Mucosa of descending colon (tissue), 3 donors: ENCODE results near the gene CMAS. TPM values are rescaled to one million over a fixed set of nuclear protein-coding genes. Genes with fewer than 3 reads are reported as not detected.
"Not testable (repeated sequence)": the region's sequence is repeated elsewhere in the genome, so short reads cannot be mapped to it uniquely, and the experiment has no call there.

Source experiments
- ATAC-seq: fragments of 200-7000 bp; cut with Tn5 transposase; one replicate; pipeline ENCODE4 v1.9.1; 2020; ENCODE audit warnings: mild to moderate bottlenecking, moderate library complexity
- DNase-seq, 3 donors: peaks; one replicate each; pipeline ENCODE4 v3.0.0-alpha.2; 2020
- H3K36me3 ChIP-seq: fragments of 200-600 bp; one replicate; pipeline ENCODE4 v1.8.0; 2021; ENCODE audit warnings: low read depth, mild to moderate bottlenecking
- H3K4me1 ChIP-seq: fragments of 200-600 bp; one replicate; pipeline ENCODE4 v1.8.0; 2021; ENCODE audit warnings: low read depth, mild to moderate bottlenecking
- H3K4me3 ChIP-seq: fragments of 200-600 bp; one replicate; pipeline ENCODE4 v1.8.0; 2021; ENCODE audit warnings: mild to moderate bottlenecking
- H3K9me3 ChIP-seq: fragments of 200-600 bp; one replicate; pipeline ENCODE4 v1.8.0; 2021; ENCODE audit warnings: mild to moderate bottlenecking
- CTCF ChIP-seq: fragments of 200-600 bp; IDR thresholded peaks from one replicate; pipeline ENCODE4 v1.8.0; 2022; ENCODE audit warnings: antibody characterized with exemption, mild to moderate bottlenecking
- intact Hi-C, 2 donors: fragments of 100-400 bp; cut with DNase I in 1 of 2; cut with micrococcal nuclease in 1 of 2; formaldehyde crosslinking; loops; one replicate each; pipeline versions ENCODE4 v1.11.0 to v1.11.1; 2022; cut with DNase I, micrococcal nuclease
- total RNA-seq, 3 donors: library from RNA; stranded (reverse); fragmentation: NEBNext Ultra II Directional in 2 of 3; extraction: Animal tissue kit (Norgen Biotek cat#: 25700) in 2 of 3; gene quantifications; one replicate each; pipeline versions ENCODE4 v1.2.1 to v1.2.4, GENCODE V29; 2021 to 2023
- donor health status: DM: no; HTN: no; CAD: no; lungs with moderate emphysema.
- donor health status: DM: no; HTN: no; CAD: no.
- donor health status: DM: no; HTN: yes; CAD: no.

CMAS gene
- total RNA-seq, 3 donors from 2014 or later, result 70.1 to 139 (median 121) TPM

GRCh38 chr12:22082190-22082701 is 36.2 kb downstream of the CMAS start:
- TF ChIP-seq CTCF, result no peak
- intact Hi-C loops, result loop anchor here (10.0 kb wide), 2 partner anchors 253 to 363 kb away; partner anchors contain the start of gene ST8SIA1 (in 1 of the 2)
- Histone ChIP-seq H3K4me3 (no peak overlapping the region), H3K9me3 (no peaks in the 10 kb centered on the region), H3K4me1 (no peaks in the 10 kb centered on the region), H3K36me3 (no peaks in the 10 kb centered on the region)
- no peak for ATAC-seq
- no peak for DNase-seq

GRCh38 chr12:22083167-22083566 is 37.1 kb downstream of the CMAS start:
- Histone ChIP-seq H3K9me3 (no peaks in the 10 kb centered on the region), H3K4me1 (no peaks in the 10 kb centered on the region), H3K4me3 (no peak overlapping the region), H3K36me3 (no peaks in the 10 kb centered on the region)
- peak in 1 of 3 donors; percentile 41 for DNase-seq
- TF ChIP-seq CTCF, result no peak
- no peak for ATAC-seq
- intact Hi-C loops, result loop anchor here (10.0 kb wide), 2 partner anchors 252 to 362 kb away; partner anchors contain the start of gene ST8SIA1 (in 1 of the 2)

GRCh38 chr12:22084852-22085251 is 38.8 kb downstream of the CMAS start:
- intact Hi-C loops, result loop anchor here (10.0 kb wide), 2 partner anchors 250 to 360 kb away; partner anchors contain the start of gene ST8SIA1 (in 1 of the 2)
- ATAC-seq (peak; percentile 29), DNase-seq (no peak)
- H3K36me3 ChIP-seq, result no peaks in the 10 kb centered on the region
- no peak for TF ChIP-seq CTCF
- H3K4me1 ChIP-seq, result no peaks in the 10 kb centered on the region
- H3K4me3 ChIP-seq, result no peak overlapping the region
- H3K9me3 ChIP-seq, result no peaks in the 10 kb centered on the region

GRCh38 chr12:22088886-22089285 is 42.9 kb downstream of the CMAS start:
- Histone ChIP-seq H3K4me1 (no peaks in the 10 kb centered on the region), H3K36me3 (no peaks in the 10 kb centered on the region), H3K4me3 (no peak overlapping the region), H3K9me3 (no peaks in the 10 kb centered on the region)
- no peak for DNase-seq
- TF ChIP-seq CTCF, result no peak
- no peak for ATAC-seq
- intact Hi-C loops, result loop anchor here (10.0 kb wide), 2 partner anchors 246 to 356 kb away; partner anchors contain the start of gene ST8SIA1 (in 1 of the 2)

- Histone ChIP-seq H3K9me3 (no peaks in the 10 kb centered on the region), H3K4me1 (no peaks in the 10 kb centered on the region), H3K4me3 (no peak overlapping the region), H3K36me3 (no peaks in the 10 kb centered on the region)
- ATAC-seq (no peak), DNase-seq (no peak)
- no peak for TF ChIP-seq CTCF
- intact Hi-C loops, result loop anchor here (10.0 kb wide), 2 partner anchors 245 to 355 kb away; partner anchors contain the start of gene ST8SIA1 (in 1 of the 2)
These were observed 43.5 kb downstream of the CMAS start for GRCh38 chr12:22089486-22089885.

GRCh38 chr12:22099062-22099461 is 53.0 kb downstream of the CMAS start:
- H3K4me3 ChIP-seq, H3K4me1 ChIP-seq, intact Hi-C loops, H3K36me3 ChIP-seq, ATAC-seq, H3K9me3 ChIP-seq, DNase-seq: not testable (repeated sequence)
